ENCODE data around the gene GNA12. TPM values are rescaled to one million over a fixed set of nuclear protein-coding genes. Genes with fewer than 3 reads are reported as not detected.

The GNA12 gene
- total and polyA plus RNA-seq, 10 of the 15 experiments (the other 5 are each of a cell fraction or from before 2014, with no cell fraction given) = 1.9 to 51.8 (median 12.6) TPM

GRCh38 chr7:2821161-2821841, 22.8 kb downstream of the GNA12 start (continued):
- TF ChIP-seq PKNOX1 (IDR thresholded peaks at IDR 0.05) (peak; percentile 77), SKIL (IDR thresholded peaks at IDR 0.05; ENCODE audit: low read depth, poor library complexity, severe bottlenecking) (peak; percentile 27), GABPA (IDR thresholded peaks at IDR 0.05; ENCODE audit: low read depth) (no peak), ZNF24 (IDR thresholded peaks at IDR 0.05) (0 out of 2 replicates have a peak, but pooled peaks have one; percentile 30), HCFC1 (IDR thresholded peaks at IDR 0.05; ENCODE audit: low read length) (no peak), PBX3 (IDR thresholded peaks at IDR 0.05; ENCODE audit: insufficient replicate concordance, low read depth, low read length) (peak; percentile 39), SMAD1 (IDR thresholded peaks at IDR 0.05; ENCODE audit: low read depth, partially characterized antibody) (no peak), ZZZ3 (IDR thresholded peaks at IDR 0.05; ENCODE audit: control insufficient read depth, insufficient read length, low read depth) (no peak), ZNF384 (IDR thresholded peaks at IDR 0.05; ENCODE audit: borderline replicate concordance, low read depth, low read length) (no peak), RFX5 (IDR thresholded peaks at IDR 0.05; ENCODE audit: low read depth, low read length) (no peak), POLR2AphosphoS5 (IDR thresholded peaks at IDR 0.05; ENCODE audit: low read length) (no peak; the same call in 1 of the 2 replicates), CREM (IDR thresholded peaks at IDR 0.05; ENCODE audit: low read depth) (no peak), IKZF2 (IDR thresholded peaks at IDR 0.05) (peak; percentile 61 to 70; a peak in 3 of 4 replicates), SRF (IDR thresholded peaks at IDR 0.05; ENCODE audit: low read depth in 2 of 2, low read length in 2 of 2) (0 out of 4 replicates have a peak, but pooled peaks of 1 of the 2 experiments have one; percentile 16), TCF7 (IDR thresholded peaks at IDR 0.05; ENCODE audit: borderline replicate concordance) (no peak), TCF3 (IDR thresholded peaks at IDR 0.05; ENCODE audit: borderline replicate concordance, insufficient read depth, low read depth, low read length) (no peak), CBFB (IDR thresholded peaks at IDR 0.05; ENCODE audit: low read depth) (peak; percentile 60; the same call in 1 of the 2 replicates)
- TF ChIP-seq, protein P1, sequence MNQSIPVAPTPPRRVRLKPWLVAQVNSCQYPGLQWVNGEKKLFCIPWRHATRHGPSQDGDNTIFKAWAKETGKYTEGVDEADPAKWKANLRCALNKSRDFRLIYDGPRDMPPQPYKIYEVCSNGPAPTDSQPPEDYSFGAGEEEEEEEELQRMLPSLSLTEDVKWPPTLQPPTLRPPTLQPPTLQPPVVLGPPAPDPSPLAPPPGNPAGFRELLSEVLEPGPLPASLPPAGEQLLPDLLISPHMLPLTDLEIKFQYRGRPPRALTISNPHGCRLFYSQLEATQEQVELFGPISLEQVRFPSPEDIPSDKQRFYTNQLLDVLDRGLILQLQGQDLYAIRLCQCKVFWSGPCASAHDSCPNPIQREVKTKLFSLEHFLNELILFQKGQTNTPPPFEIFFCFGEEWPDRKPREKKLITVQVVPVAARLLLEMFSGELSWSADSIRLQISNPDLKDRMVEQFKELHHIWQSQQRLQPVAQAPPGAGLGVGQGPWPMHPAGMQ (IDR thresholded peaks at IDR 0.05; ENCODE audit: borderline replicate concordance) = no peak
- TF ChIP-seq, protein P2, sequence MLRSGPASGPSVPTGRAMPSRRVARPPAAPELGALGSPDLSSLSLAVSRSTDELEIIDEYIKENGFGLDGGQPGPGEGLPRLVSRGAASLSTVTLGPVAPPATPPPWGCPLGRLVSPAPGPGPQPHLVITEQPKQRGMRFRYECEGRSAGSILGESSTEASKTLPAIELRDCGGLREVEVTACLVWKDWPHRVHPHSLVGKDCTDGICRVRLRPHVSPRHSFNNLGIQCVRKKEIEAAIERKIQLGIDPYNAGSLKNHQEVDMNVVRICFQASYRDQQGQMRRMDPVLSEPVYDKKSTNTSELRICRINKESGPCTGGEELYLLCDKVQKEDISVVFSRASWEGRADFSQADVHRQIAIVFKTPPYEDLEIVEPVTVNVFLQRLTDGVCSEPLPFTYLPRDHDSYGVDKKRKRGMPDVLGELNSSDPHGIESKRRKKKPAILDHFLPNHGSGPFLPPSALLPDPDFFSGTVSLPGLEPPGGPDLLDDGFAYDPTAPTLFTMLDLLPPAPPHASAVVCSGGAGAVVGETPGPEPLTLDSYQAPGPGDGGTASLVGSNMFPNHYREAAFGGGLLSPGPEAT (IDR thresholded peaks at IDR 0.05; ENCODE audit: low read depth) = peak; percentile 86
- TF ChIP-seq, protein P3, sequence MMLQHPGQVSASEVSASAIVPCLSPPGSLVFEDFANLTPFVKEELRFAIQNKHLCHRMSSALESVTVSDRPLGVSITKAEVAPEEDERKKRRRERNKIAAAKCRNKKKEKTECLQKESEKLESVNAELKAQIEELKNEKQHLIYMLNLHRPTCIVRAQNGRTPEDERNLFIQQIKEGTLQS (IDR thresholded peaks at IDR 0.05; ENCODE audit: borderline replicate concordance, extremely low read depth, low read depth, low read length) = no peak
